HCT116 (cell line): ENCODE data around the gene GCLC. TPM values are rescaled to one million over a fixed set of nuclear protein-coding genes. Genes with fewer than 3 reads are reported as not detected.

Experiments
- ATAC-seq: fragments of 200-7000 bp; cut with Tn5 transposase; 2 replicates; pipeline ENCODE4 v1.9.1; 2020; ENCODE audit warnings: mild to moderate bottlenecking, moderate library complexity
- BruUV-seq: library from RNA; stranded (reverse); fragments of 400-500 nt; replicated peaks from 2 replicates; lab custom pipeline; 2021; lab: Mats Ljungman, UMichigan
- CTCF ChIA-PET: fragments of 300-600 bp; sonication (Branson Sonifier 250); formaldehyde crosslinking; loops from one replicate; lab custom pipeline; 2021; ENCODE audit warnings: antibody characterized with exemption; lab: Charles Lee
- POLR2A ChIA-PET: fragments of 300-600, 350-600 bp; sonication (Branson Sonifier 250); formaldehyde crosslinking; loops from one replicate; lab custom pipeline; 2021; ENCODE audit warnings: antibody characterized with exemption; lab: Charles Lee
- RAD21 ChIA-PET, 2 experiments: fragments of 300-600 bp; sonication (Branson Sonifier 250); formaldehyde crosslinking; loops; one replicate each; lab custom pipeline; 2023; ENCODE audit warnings: low total read pairs in 2 of 2; ENCODE audit not compliant: uncharacterized antibody in 2 of 2, unreplicated experiment in 2 of 2, low non-redundant PET in 1 of 2; lab: Charles Lee
- DNase-seq: peaks from one replicate; pipeline ENCODE4 v3.0.0-alpha.2; 2010; ENCODE audit warnings: low read depth, low spot score
- H2AFZ ChIP-seq: fragments of 200-600 bp; shearing (Covaris generic), sonication (generic); 2 replicates; pipeline ENCODE4 v1.6.1; 2017; ENCODE audit warnings: low read depth, mixed run types, mixed read lengths, antibody characterized with exemption, low read length; ENCODE audit not compliant: poor library complexity, severe bottlenecking
- H3K27ac ChIP-seq: 2 replicates; pipeline ENCODE4 v1.5.1; 2012; ENCODE audit warnings: low read depth, low read length
- H3K27me3 ChIP-seq: fragments of 200-600 bp; sonication (generic); 2 replicates; pipeline ENCODE4 v1.6.1; 2016; ENCODE audit warnings: mixed run types, low read length, mixed read lengths; ENCODE audit not compliant: insufficient read depth
- H3K36me3 ChIP-seq, 2 experiments: fragments of 200-500 bp in 1 of 2; fragments of 200-600 bp in 1 of 2; sonication (Bioruptor generic) in 1 of 2; sonication (generic) in 1 of 2; 2 replicates each; pipeline versions ENCODE4 v1.5.1 to v1.6.1; 2014 to 2016; ENCODE audit warnings: low read length in 2 of 2, inconsistent platforms in 1 of 2, mixed read lengths in 1 of 2, mixed run types in 1 of 2; ENCODE audit not compliant: insufficient read depth in 2 of 2, control insufficient read depth in 1 of 2
- H3K4me1 ChIP-seq, 2 experiments: fragments of 200-600 bp in 1 of 2; sonication (generic) in 1 of 2; 2 replicates each; pipeline versions ENCODE4 v1.5.1 to v1.6.1; 2012 to 2017; ENCODE audit warnings: low read length in 2 of 2, inconsistent platforms in 1 of 2, mild to moderate bottlenecking in 1 of 2, mixed read lengths in 1 of 2, mixed run types in 1 of 2, moderate library complexity in 1 of 2; ENCODE audit not compliant: insufficient read depth in 2 of 2, control insufficient read depth in 1 of 2
- H3K4me2 ChIP-seq: fragments of 200-600 bp; sonication (generic); 2 replicates; pipeline ENCODE4 v1.6.1; 2017; ENCODE audit warnings: mixed run types, low read length, mixed read lengths
- H3K4me3 ChIP-seq, 2 experiments: fragments of 200-600 bp in 1 of 2; sonication (generic) in 1 of 2; replicated peaks in 1 of 2; 2 replicates each; pipeline ENCODE4 v1.5.1; 2011 to 2016; ENCODE audit warnings: low read length in 2 of 2, control low read depth in 1 of 2, low read depth in 1 of 2, mild to moderate bottlenecking in 1 of 2, mixed read lengths in 1 of 2, mixed run types in 1 of 2
- H3K79me2 ChIP-seq: fragments of 200-600 bp; sonication (generic); 2 replicates; pipeline ENCODE4 v1.6.1; 2017; ENCODE audit warnings: mild to moderate bottlenecking, mixed run types, low read length, moderate library complexity, mixed read lengths; ENCODE audit not compliant: insufficient read depth
- H3K9ac ChIP-seq: fragments of 200-600 bp; sonication (generic); 2 replicates; pipeline ENCODE4 v1.6.1; 2016; ENCODE audit warnings: low read length, mixed read lengths
- H3K9me2 ChIP-seq: fragments of 200-600 bp; sonication (generic), shearing (Covaris generic); 2 replicates; pipeline ENCODE4 v1.6.1; 2017; ENCODE audit warnings: mixed run types, mild to moderate bottlenecking, moderate library complexity; ENCODE audit not compliant: insufficient read depth
- H3K9me3 ChIP-seq, 2 experiments: fragments of 200-500 bp in 1 of 2; fragments of 200-600 bp in 1 of 2; sonication (Bioruptor generic) in 1 of 2; sonication (generic) in 1 of 2; 2 replicates each; pipeline ENCODE4 v1.6.1; 2014 to 2017; ENCODE audit warnings: low read length in 2 of 2, mixed read lengths in 2 of 2, inconsistent platforms in 1 of 2, low read depth in 1 of 2, mild to moderate bottlenecking in 1 of 2, mixed run types in 1 of 2, moderate library complexity in 1 of 2; ENCODE audit not compliant: control insufficient read depth in 1 of 2, insufficient read depth in 1 of 2
- H4K20me1 ChIP-seq: fragments of 200-600 bp; sonication (generic), shearing (Covaris generic); 2 replicates; pipeline ENCODE4 v1.6.1; 2017; ENCODE audit warnings: mixed run types, mild to moderate bottlenecking, moderate library complexity; ENCODE audit not compliant: insufficient read depth
- ELF1 ChIP-seq: IDR thresholded peaks from 2 replicates; pipeline ENCODE4 v1.6.1; 2012; ENCODE audit warnings: low read depth, borderline replicate concordance
- RAD21 ChIP-seq: IDR thresholded peaks from 2 replicates; pipeline ENCODE4 v1.6.1; 2012; ENCODE audit warnings: low read depth, mild to moderate bottlenecking
- SP1 ChIP-seq: IDR thresholded peaks from 2 replicates; pipeline ENCODE4 v1.6.1; 2012; ENCODE audit warnings: low read depth
- TCF7L2 ChIP-seq: IDR thresholded peaks from 2 replicates; pipeline ENCODE4 v1.7.0; 2011; ENCODE audit warnings: borderline replicate concordance, inconsistent platforms; ENCODE audit not compliant: insufficient read depth, insufficient read length; ENCODE audit errors: extremely low read depth
- intact Hi-C: fragments of 100-400 bp; cut with micrococcal nuclease; formaldehyde crosslinking; loops from 2 replicates; pipeline ENCODE4 v1.10.0; 2022
- total RNA-seq: library from RNA; stranded (reverse); gene quantifications from one replicate; pipeline ENCODE4 v1.2.1, GENCODE V29; 2021; ENCODE audit not compliant: unreplicated experiment
- TF ChIP-seq, protein P1 (sequence below): IDR thresholded peaks from 2 replicates; pipeline ENCODE4 v1.6.1; 2012; ENCODE audit warnings: low read depth
- TF ChIP-seq, protein P2 (sequence below): IDR thresholded peaks from 2 replicates; pipeline ENCODE4 v1.6.1; 2011; ENCODE audit warnings: mild to moderate bottlenecking, low read length, moderate library complexity; ENCODE audit not compliant: insufficient replicate concordance; ENCODE audit errors: extremely low read depth

Gene GCLC
- total RNA-seq, 1 experiment from 2014 or later: 72.0 TPM

GRCh38 chr6:53469163-53469562 lies 75.7 kb downstream of the GCLC start:
- Histone ChIP-seq H3K27ac (no peak overlapping the region), H3K9me3 (no peaks in the 10 kb centered on the region), H3K4me2 (no peak overlapping the region), H3K79me2 (no peaks in the 10 kb centered on the region), H3K9ac (no peak overlapping the region), H4K20me1 (no peaks in the 10 kb centered on the region), H3K9me2 (no peaks in the 10 kb centered on the region; the same call in 1 of the 2 replicates)
- DNase-seq (no peak), ATAC-seq (no peak)
- ChIA-PET RAD21 (no interaction called here), POLR2A (no interaction called here)
- intact Hi-C loops: no loop called here
- no TSS peak for BruUV-seq
- TF ChIP-seq RAD21 (no peak), TCF7L2 (no peak), SP1 (no peak), ELF1 (no peak)
- TF ChIP-seq, protein P1, sequence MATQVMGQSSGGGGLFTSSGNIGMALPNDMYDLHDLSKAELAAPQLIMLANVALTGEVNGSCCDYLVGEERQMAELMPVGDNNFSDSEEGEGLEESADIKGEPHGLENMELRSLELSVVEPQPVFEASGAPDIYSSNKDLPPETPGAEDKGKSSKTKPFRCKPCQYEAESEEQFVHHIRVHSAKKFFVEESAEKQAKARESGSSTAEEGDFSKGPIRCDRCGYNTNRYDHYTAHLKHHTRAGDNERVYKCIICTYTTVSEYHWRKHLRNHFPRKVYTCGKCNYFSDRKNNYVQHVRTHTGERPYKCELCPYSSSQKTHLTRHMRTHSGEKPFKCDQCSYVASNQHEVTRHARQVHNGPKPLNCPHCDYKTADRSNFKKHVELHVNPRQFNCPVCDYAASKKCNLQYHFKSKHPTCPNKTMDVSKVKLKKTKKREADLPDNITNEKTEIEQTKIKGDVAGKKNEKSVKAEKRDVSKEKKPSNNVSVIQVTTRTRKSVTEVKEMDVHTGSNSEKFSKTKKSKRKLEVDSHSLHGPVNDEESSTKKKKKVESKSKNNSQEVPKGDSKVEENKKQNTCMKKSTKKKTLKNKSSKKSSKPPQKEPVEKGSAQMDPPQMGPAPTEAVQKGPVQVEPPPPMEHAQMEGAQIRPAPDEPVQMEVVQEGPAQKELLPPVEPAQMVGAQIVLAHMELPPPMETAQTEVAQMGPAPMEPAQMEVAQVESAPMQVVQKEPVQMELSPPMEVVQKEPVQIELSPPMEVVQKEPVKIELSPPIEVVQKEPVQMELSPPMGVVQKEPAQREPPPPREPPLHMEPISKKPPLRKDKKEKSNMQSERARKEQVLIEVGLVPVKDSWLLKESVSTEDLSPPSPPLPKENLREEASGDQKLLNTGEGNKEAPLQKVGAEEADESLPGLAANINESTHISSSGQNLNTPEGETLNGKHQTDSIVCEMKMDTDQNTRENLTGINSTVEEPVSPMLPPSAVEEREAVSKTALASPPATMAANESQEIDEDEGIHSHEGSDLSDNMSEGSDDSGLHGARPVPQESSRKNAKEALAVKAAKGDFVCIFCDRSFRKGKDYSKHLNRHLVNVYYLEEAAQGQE: no peak
- TF ChIP-seq, all 23 proteins: peak for 0
- no peak overlapping the region for H2AFZ ChIP-seq
- no peaks in the 10 kb centered on the region for H3K4me1 ChIP-seq
- no peak overlapping the region for H3K4me3 ChIP-seq
- no peaks in the 10 kb centered on the region for H3K36me3 ChIP-seq
- CTCF ChIA-PET: interaction anchor here (1.3 kb wide), 1 partner anchor 24 kb away, joined by 3 read pairs; no protein-coding TSS in a partner anchor
- H3K27me3 ChIP-seq: no peaks in the 10 kb centered on the region

DNA sequence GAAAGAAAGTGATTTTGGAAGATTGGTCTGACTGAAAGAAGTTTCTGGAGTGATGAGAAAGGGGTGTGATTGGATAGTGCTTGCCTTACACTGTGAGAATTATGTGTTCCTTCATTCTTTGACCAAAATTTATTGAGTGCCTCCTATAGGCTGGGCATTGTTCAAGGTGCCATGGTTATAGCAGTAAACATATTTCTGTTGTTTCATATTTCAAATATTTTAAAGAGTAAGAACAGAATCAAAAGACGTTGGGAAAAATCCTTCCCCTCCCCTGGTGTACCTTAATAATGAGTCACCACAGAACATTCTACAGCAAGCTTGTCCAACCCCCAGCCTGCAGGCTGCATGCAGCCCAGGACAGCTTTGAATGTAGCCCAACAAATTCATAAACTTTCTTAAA lies 78.6 kb downstream of the GCLC start:
- Histone ChIP-seq H3K4me3 (no peak overlapping the region), H3K36me3 (no peaks in the 10 kb centered on the region), H3K4me1 (no peaks in the 10 kb centered on the region), H4K20me1 (no peaks in the 10 kb centered on the region), H3K27ac (no peak overlapping the region), H3K27me3 (no peaks in the 10 kb centered on the region), H3K79me2 (no peaks in the 10 kb centered on the region), H2AFZ (no peak overlapping the region), H3K9ac (no peak overlapping the region), H3K9me3 (no peaks in the 10 kb centered on the region), H3K4me2 (no peak overlapping the region), H3K9me2 (no peaks in the 10 kb centered on the region; the same call in 1 of the 2 replicates)
- TF ChIP-seq, protein P2, sequence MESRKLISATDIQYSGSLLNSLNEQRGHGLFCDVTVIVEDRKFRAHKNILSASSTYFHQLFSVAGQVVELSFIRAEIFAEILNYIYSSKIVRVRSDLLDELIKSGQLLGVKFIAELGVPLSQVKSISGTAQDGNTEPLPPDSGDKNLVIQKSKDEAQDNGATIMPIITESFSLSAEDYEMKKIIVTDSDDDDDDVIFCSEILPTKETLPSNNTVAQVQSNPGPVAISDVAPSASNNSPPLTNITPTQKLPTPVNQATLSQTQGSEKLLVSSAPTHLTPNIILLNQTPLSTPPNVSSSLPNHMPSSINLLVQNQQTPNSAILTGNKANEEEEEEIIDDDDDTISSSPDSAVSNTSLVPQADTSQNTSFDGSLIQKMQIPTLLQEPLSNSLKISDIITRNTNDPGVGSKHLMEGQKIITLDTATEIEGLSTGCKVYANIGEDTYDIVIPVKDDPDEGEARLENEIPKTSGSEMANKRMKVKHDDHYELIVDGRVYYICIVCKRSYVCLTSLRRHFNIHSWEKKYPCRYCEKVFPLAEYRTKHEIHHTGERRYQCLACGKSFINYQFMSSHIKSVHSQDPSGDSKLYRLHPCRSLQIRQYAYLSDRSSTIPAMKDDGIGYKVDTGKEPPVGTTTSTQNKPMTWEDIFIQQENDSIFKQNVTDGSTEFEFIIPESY: no peak
- RAD21 ChIA-PET: no interaction called here
- CTCF ChIA-PET: no interaction called here
- intact Hi-C loops: no loop called here
- POLR2A ChIA-PET: no interaction called here
- no peak for ATAC-seq
- BruUV-seq: no TSS peak
- no peak for DNase-seq
